Liver (tissue), 9 donors: ENCODE results near the gene CCL27. TPM values are rescaled to one million over a fixed set of nuclear protein-coding genes. Genes with fewer than 3 reads are reported as not detected.
A peak's percentile ranks its signal among the peaks of the same experiment; 100 is the strongest.

Source experiments
- DNase-seq: peaks from one replicate; pipeline ENCODE4 v3.0.0-alpha.2; 2017; ENCODE audit warnings: low spot score
- H3K27ac ChIP-seq, 2 donors: one replicate each; pipeline ENCODE4 v1.7.0; 2013; ENCODE audit warnings: inconsistent platforms in 2 of 2, low read length in 2 of 2, control low read depth in 1 of 2, low read depth in 1 of 2, mild to moderate bottlenecking in 1 of 2
- H3K27me3 ChIP-seq, 4 donors: one replicate each; pipeline versions ENCODE4 v1.6.1 to v1.7.0; 2013; ENCODE audit warnings: low read length in 3 of 4, inconsistent platforms in 1 of 4, mild to moderate bottlenecking in 1 of 4, moderate library complexity in 1 of 4; ENCODE audit not compliant: control insufficient read depth in 4 of 4, insufficient read depth in 4 of 4
- H3K36me3 ChIP-seq, 4 donors: one replicate each; pipeline versions ENCODE4 v1.6.1 to v1.7.0; 2013; ENCODE audit warnings: low read length in 3 of 4, mild to moderate bottlenecking in 3 of 4, low read depth in 1 of 4, moderate library complexity in 1 of 4; ENCODE audit not compliant: control insufficient read depth in 4 of 4, insufficient read depth in 3 of 4
- H3K4me1 ChIP-seq, 4 donors: one replicate each; pipeline versions ENCODE4 v1.6.1 to v1.7.0; 2013; ENCODE audit warnings: low read length in 3 of 4, mild to moderate bottlenecking in 3 of 4, moderate library complexity in 1 of 4; ENCODE audit not compliant: control insufficient read depth in 4 of 4, insufficient read depth in 4 of 4
- H3K4me3 ChIP-seq, 3 donors: one replicate each; pipeline versions ENCODE4 v1.6.1 to v1.7.0; 2013; ENCODE audit warnings: low read length in 3 of 3, control low read depth in 1 of 3, low read depth in 1 of 3, mild to moderate bottlenecking in 1 of 3
- H3K9ac ChIP-seq, 2 donors: one replicate each; pipeline ENCODE4 v1.7.0; 2013; ENCODE audit warnings: low read length in 2 of 2, mild to moderate bottlenecking in 2 of 2, moderate library complexity in 2 of 2, control low read depth in 1 of 2, low read depth in 1 of 2
- H3K9me3 ChIP-seq, 4 donors: one replicate each; pipeline versions ENCODE4 v1.6.1 to v1.7.0; 2013; ENCODE audit warnings: low read length in 3 of 4; ENCODE audit not compliant: control insufficient read depth in 4 of 4
- EGR1 ChIP-seq, 2 donors: IDR thresholded peaks; 2 replicates each; pipeline ENCODE4 v1.6.1; 2016 to 2018; ENCODE audit warnings: antibody characterized with exemption in 2 of 2, low read depth in 2 of 2
- FOXA1 ChIP-seq: IDR thresholded peaks from 2 replicates; pipeline ENCODE4 v1.6.1; 2016; ENCODE audit warnings: antibody characterized with exemption
- GABPA ChIP-seq, 2 donors: IDR thresholded peaks in 1 of 2; conservative IDR thresholded peaks in 1 of 2; 2 replicates each; pipeline ENCODE4 v1.6.1; 2016; ENCODE audit warnings: antibody characterized with exemption in 2 of 2, mild to moderate bottlenecking in 1 of 2, moderate library complexity in 1 of 2
- HNF4A ChIP-seq, 2 donors: conservative IDR thresholded peaks; 2 replicates each; pipeline ENCODE4 v1.6.1; 2016; ENCODE audit warnings: antibody characterized with exemption in 2 of 2, mild to moderate bottlenecking in 2 of 2
- HNF4G ChIP-seq: IDR thresholded peaks from 2 replicates; pipeline ENCODE4 v1.6.1; 2016; ENCODE audit warnings: antibody characterized with exemption
- JUND ChIP-seq, 2 donors: IDR thresholded peaks; 2 replicates each; pipeline ENCODE4 v1.6.1; 2016; ENCODE audit warnings: antibody characterized with exemption in 2 of 2
- RAD21 ChIP-seq, 2 donors: IDR thresholded peaks; 2 replicates each; pipeline ENCODE4 v1.6.1; 2016; ENCODE audit warnings: antibody characterized with exemption in 2 of 2, mild to moderate bottlenecking in 2 of 2
- RXRA ChIP-seq, 2 donors: IDR thresholded peaks; 2 replicates each; pipeline ENCODE4 v1.6.1; 2017 to 2018; ENCODE audit warnings: antibody characterized with exemption in 2 of 2, mild to moderate bottlenecking in 1 of 2
- SP1 ChIP-seq: IDR thresholded peaks from 2 replicates; pipeline ENCODE4 v1.6.1; 2018; ENCODE audit warnings: antibody characterized with exemption, mild to moderate bottlenecking
- TAF1 ChIP-seq: conservative IDR thresholded peaks from 2 replicates; pipeline ENCODE4 v1.6.1; 2016; ENCODE audit warnings: antibody characterized with exemption, mild to moderate bottlenecking
- YY1 ChIP-seq: IDR thresholded peaks from 2 replicates; pipeline ENCODE4 v1.6.1; 2016; ENCODE audit warnings: antibody characterized with exemption, mild to moderate bottlenecking
- WGBS: extraction: QIAGEN DNeasy Blood & Tissue Kit; methylation state at CpG from one replicate; pipeline ENCODE4 v1.1.7; 2013; 5-methylcytosine and 5-hydroxymethylcytosine counted together
- polyA plus RNA-seq, 2 donors: library from polyadenylated mRNA; stranded (reverse) in 1 of 2; unstranded in 1 of 2; fragments of 200-250 nt in 1 of 2; fragments of >200 nt in 1 of 2; fragmentation: Nextera tagmentation in 1 of 2; extraction: Ambion mirVana in 1 of 2; gene quantifications; one replicate each; pipeline versions ENCODE4 v1.2.1 to v1.2.3, GENCODE V29; 2013 to 2015
- total RNA-seq, 2 donors: library from RNA; depleted of rRNA; stranded (reverse); fragments of >200 nt; gene quantifications; one replicate each; pipeline ENCODE4 v1.2.3, GENCODE V29; 2014
- TF ChIP-seq, protein P1 (sequence below): IDR thresholded peaks from 2 replicates; pipeline ENCODE4 v1.6.1; 2016; ENCODE audit warnings: antibody characterized with exemption
- TF ChIP-seq, protein P2 (sequence below): fragments of 150-350 bp; IDR thresholded peaks from 2 replicates; pipeline ENCODE4 v1.5.1; 2017; ENCODE audit warnings: improper control_type of control experiment, low read depth, low read length; ENCODE audit not compliant: missing input control
- TF ChIP-seq, protein P3 (sequence below): IDR thresholded peaks from 2 replicates; pipeline ENCODE4 v1.6.1; 2016; ENCODE audit warnings: antibody characterized with exemption
- TF ChIP-seq, protein P4 (sequence below): IDR thresholded peaks from 2 replicates; pipeline ENCODE4 v1.6.1; 2016; ENCODE audit warnings: antibody characterized with exemption, mild to moderate bottlenecking
- TF ChIP-seq, protein P5 (sequence below): IDR thresholded peaks from 2 replicates; pipeline ENCODE4 v1.6.1; 2016; ENCODE audit warnings: antibody characterized with exemption
- donor health status: healthy.
- donor health status: healthy.
- donor health status: healthy.
- donor health status: healthy.
- donor health status: healthy.

The CCL27 gene
- total and polyA plus RNA-seq, 4 donors: not detected

DNA sequence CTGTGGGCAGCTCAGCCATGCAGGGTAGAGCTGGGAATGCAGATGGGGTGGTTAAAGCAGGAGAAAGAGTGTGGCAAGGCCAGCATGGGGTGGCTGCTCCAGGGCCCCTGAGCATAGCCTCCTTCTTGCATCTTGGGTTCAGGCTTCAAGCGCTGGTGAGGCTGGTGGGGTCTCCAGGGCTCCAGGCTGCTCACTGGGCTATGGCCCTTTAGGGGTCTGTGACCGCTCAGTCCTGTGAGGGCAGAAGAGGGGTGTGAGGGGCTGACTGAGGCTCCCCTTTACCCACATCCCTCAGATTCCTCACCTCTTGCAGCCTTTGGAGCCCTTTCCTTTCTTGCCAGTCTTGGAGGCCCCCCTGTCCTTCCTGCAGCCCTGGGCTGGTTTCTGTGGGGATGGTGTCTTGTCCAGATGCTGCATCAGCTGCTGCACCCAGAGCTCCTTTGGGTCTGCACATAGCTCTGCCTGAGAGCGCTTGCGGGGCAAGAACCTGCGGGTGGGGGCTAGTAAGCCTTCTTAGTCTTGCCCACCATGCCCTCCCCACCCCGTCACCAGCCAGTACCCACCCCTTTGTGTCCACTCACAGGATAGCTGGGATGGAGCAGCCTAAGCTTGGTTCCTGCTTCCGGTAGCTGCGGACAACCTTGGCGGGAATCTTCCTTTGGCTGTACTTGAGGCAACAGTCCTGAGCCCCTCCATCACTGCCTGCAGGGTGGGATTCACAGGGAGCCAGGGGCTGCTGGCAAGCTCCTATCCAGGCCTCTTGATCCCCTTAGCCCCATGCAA lies 46.9 kb upstream of the CCL27 start:
- Histone ChIP-seq H3K4me1 (peaks cover 0 to 10% (median 2%) of the 10 kb centered on the region in 4 donors), H3K27ac (peak overlapping the region in 1 of 2 donors; percentile 13), H3K9ac (no peak overlapping the region), H3K27me3 (no peaks in the 10 kb centered on the region), H3K9me3 (no peaks in the 10 kb centered on the region), H3K36me3 (no peaks in the 10 kb centered on the region), H3K4me3 (no peak overlapping the region)
- WGBS: 91% methylated on average over 9 of the region's 9 CpGs
- DNase-seq: no peak
- TF ChIP-seq, protein P1, sequence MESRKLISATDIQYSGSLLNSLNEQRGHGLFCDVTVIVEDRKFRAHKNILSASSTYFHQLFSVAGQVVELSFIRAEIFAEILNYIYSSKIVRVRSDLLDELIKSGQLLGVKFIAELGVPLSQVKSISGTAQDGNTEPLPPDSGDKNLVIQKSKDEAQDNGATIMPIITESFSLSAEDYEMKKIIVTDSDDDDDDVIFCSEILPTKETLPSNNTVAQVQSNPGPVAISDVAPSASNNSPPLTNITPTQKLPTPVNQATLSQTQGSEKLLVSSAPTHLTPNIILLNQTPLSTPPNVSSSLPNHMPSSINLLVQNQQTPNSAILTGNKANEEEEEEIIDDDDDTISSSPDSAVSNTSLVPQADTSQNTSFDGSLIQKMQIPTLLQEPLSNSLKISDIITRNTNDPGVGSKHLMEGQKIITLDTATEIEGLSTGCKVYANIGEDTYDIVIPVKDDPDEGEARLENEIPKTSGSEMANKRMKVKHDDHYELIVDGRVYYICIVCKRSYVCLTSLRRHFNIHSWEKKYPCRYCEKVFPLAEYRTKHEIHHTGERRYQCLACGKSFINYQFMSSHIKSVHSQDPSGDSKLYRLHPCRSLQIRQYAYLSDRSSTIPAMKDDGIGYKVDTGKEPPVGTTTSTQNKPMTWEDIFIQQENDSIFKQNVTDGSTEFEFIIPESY: no peak
- TF ChIP-seq YY1 (no peak), HNF4A (conservative IDR thresholded peaks at IDR 0.05) (no peak), JUND (IDR thresholded peaks at IDR 0.05) (no peak), SP1 (no peak), EGR1 (IDR thresholded peaks at IDR 0.05; ENCODE audit: low read depth in 2 of 2) (no peak), GABPA (IDR thresholded peaks at IDR 0.05 in 1 of 2, conservative IDR thresholded peaks at IDR 0.05 in 1 of 2) (no peak), HNF4G (no peak)
- TF ChIP-seq, protein P2, sequence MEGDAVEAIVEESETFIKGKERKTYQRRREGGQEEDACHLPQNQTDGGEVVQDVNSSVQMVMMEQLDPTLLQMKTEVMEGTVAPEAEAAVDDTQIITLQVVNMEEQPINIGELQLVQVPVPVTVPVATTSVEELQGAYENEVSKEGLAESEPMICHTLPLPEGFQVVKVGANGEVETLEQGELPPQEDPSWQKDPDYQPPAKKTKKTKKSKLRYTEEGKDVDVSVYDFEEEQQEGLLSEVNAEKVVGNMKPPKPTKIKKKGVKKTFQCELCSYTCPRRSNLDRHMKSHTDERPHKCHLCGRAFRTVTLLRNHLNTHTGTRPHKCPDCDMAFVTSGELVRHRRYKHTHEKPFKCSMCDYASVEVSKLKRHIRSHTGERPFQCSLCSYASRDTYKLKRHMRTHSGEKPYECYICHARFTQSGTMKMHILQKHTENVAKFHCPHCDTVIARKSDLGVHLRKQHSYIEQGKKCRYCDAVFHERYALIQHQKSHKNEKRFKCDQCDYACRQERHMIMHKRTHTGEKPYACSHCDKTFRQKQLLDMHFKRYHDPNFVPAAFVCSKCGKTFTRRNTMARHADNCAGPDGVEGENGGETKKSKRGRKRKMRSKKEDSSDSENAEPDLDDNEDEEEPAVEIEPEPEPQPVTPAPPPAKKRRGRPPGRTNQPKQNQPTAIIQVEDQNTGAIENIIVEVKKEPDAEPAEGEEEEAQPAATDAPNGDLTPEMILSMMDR: no peak

DNA sequence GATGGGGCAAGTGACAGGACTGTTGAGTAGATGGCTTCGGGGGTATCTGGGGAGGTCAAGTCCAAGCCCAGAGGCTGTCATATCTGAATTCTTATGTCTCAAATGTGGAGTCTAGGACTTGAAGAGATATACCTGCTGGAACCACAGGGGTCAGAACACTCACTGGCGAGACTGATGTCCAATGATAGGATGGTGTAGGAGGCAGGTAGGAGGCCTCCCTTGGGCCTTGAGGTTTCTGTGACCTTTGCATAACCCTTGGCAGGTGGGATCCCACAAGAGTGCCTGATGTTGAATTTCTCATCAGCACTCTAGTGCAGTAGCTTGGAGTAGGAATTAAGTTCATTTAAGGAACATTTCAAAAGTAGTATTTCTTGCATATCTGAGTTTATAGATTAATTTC lies 44.7 kb upstream of the CCL27 start:
- peaks cover 0 to 11% (median 2%) of the 10 kb centered on the region in 4 donors for H3K4me1 ChIP-seq
- no peaks in the 10 kb centered on the region for H3K36me3 ChIP-seq
- no peak overlapping the region for H3K27ac ChIP-seq
- TF ChIP-seq, protein P2: no peak
- TF ChIP-seq, protein P1: no peak
- no peak for TF ChIP-seq JUND (IDR thresholded peaks at IDR 0.05)
- TF ChIP-seq SP1: no peak
- no peak for TF ChIP-seq RXRA (IDR thresholded peaks at IDR 0.05)
- TF ChIP-seq, protein P3, sequence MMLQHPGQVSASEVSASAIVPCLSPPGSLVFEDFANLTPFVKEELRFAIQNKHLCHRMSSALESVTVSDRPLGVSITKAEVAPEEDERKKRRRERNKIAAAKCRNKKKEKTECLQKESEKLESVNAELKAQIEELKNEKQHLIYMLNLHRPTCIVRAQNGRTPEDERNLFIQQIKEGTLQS: no peak
- no peak for TF ChIP-seq RAD21 (IDR thresholded peaks at IDR 0.05)
- no peak for TF ChIP-seq TAF1
- no peak for TF ChIP-seq HNF4A (conservative IDR thresholded peaks at IDR 0.05)
- TF ChIP-seq, protein P4, sequence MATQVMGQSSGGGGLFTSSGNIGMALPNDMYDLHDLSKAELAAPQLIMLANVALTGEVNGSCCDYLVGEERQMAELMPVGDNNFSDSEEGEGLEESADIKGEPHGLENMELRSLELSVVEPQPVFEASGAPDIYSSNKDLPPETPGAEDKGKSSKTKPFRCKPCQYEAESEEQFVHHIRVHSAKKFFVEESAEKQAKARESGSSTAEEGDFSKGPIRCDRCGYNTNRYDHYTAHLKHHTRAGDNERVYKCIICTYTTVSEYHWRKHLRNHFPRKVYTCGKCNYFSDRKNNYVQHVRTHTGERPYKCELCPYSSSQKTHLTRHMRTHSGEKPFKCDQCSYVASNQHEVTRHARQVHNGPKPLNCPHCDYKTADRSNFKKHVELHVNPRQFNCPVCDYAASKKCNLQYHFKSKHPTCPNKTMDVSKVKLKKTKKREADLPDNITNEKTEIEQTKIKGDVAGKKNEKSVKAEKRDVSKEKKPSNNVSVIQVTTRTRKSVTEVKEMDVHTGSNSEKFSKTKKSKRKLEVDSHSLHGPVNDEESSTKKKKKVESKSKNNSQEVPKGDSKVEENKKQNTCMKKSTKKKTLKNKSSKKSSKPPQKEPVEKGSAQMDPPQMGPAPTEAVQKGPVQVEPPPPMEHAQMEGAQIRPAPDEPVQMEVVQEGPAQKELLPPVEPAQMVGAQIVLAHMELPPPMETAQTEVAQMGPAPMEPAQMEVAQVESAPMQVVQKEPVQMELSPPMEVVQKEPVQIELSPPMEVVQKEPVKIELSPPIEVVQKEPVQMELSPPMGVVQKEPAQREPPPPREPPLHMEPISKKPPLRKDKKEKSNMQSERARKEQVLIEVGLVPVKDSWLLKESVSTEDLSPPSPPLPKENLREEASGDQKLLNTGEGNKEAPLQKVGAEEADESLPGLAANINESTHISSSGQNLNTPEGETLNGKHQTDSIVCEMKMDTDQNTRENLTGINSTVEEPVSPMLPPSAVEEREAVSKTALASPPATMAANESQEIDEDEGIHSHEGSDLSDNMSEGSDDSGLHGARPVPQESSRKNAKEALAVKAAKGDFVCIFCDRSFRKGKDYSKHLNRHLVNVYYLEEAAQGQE: no peak
- TF ChIP-seq, protein P5, sequence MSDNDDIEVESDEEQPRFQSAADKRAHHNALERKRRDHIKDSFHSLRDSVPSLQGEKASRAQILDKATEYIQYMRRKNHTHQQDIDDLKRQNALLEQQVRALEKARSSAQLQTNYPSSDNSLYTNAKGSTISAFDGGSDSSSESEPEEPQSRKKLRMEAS: no peak
- no peak for TF ChIP-seq FOXA1
- no peak for TF ChIP-seq GABPA (IDR thresholded peaks at IDR 0.05 in 1 of 2, conservative IDR thresholded peaks at IDR 0.05 in 1 of 2)
- no peak for TF ChIP-seq EGR1 (IDR thresholded peaks at IDR 0.05; ENCODE audit: low read depth in 2 of 2)
- no peak for TF ChIP-seq HNF4G
- H3K9me3 ChIP-seq: no peaks in the 10 kb centered on the region
- DNase-seq: no peak
- H3K4me3 ChIP-seq: no peak overlapping the region
- 97% methylated on average over 2 of the region's 2 CpGs for WGBS
- H3K9ac ChIP-seq: no peak overlapping the region
- no peaks in the 10 kb centered on the region for H3K27me3 ChIP-seq
